Neural progenitor cell (in vitro differentiated cells): ENCODE data around the gene SPRR4. TPM values are rescaled to one million over a fixed set of nuclear protein-coding genes. Genes with fewer than 3 reads are reported as not detected.

Source experiments
- DNase-seq: peaks from one replicate; pipeline ENCODE4 v3.0.0-alpha.2; 2016; ENCODE audit warnings: low spot score
- H2AFZ ChIP-seq: fragments of 200-600 bp; sonication (generic); replicated peaks from 2 replicates; pipeline ENCODE4 v1.6.1; 2016; ENCODE audit warnings: antibody characterized with exemption
- H3F3A ChIP-seq: fragments of 200-600 bp; sonication (generic); 2 replicates; pipeline ENCODE4 v1.6.1; 2016; ENCODE audit warnings: antibody characterized with exemption, low read depth
- H3K27ac ChIP-seq: fragments of 200-600 bp; sonication (generic); 2 replicates; pipeline ENCODE4 v1.5.1; 2016; ENCODE audit warnings: mild to moderate bottlenecking
- H3K27me3 ChIP-seq: fragments of 200-600 bp; sonication (generic); 2 replicates; pipeline ENCODE4 v1.6.1; 2016; ENCODE audit warnings: mild to moderate bottlenecking, moderate library complexity
- H3K36me3 ChIP-seq: fragments of 200-600 bp; sonication (generic); 2 replicates; pipeline ENCODE4 v1.5.1; 2016
- H3K4me1 ChIP-seq: fragments of 200-600 bp; sonication (generic); 2 replicates; pipeline ENCODE4 v1.6.1; 2016; ENCODE audit warnings: mixed run types
- H3K4me2 ChIP-seq: fragments of 200-600 bp; sonication (generic); 2 replicates; pipeline ENCODE4 v1.6.1; 2016
- H3K4me3 ChIP-seq: fragments of 200-600 bp; sonication (generic); 2 replicates; pipeline ENCODE4 v1.5.1; 2016
- H3K79me2 ChIP-seq: fragments of 200-600 bp; sonication (generic); 2 replicates; pipeline ENCODE4 v1.6.1; 2016; ENCODE audit warnings: low read depth
- H3K9ac ChIP-seq: fragments of 200-600 bp; sonication (generic); 2 replicates; pipeline ENCODE4 v1.6.1; 2016
- H3K9me3 ChIP-seq: fragments of 200-600 bp; sonication (generic); 2 replicates; pipeline ENCODE4 v1.5.1; 2016; ENCODE audit warnings: low read depth
- H4K20me1 ChIP-seq: fragments of 200-600 bp; sonication (generic); 2 replicates; pipeline ENCODE4 v1.6.1; 2016; ENCODE audit warnings: low read depth
- H3K27ac Mint-ChIP-seq: 3 replicates; pipeline ENCODE4 v1.8.0; 2021; ENCODE audit warnings: mixed read lengths
- H3K27me3 Mint-ChIP-seq: 2 replicates; pipeline ENCODE4 v1.8.0; 2022; ENCODE audit warnings: low read depth, mild to moderate bottlenecking, inconsistent platforms, moderate library complexity, mixed read lengths; ENCODE audit not compliant: insufficient read depth
- H3K36me3 Mint-ChIP-seq: 3 replicates; pipeline ENCODE4 v1.8.0; 2021; ENCODE audit warnings: mixed read lengths
- H3K4me1 Mint-ChIP-seq: 3 replicates; pipeline ENCODE4 v1.8.0; 2021; ENCODE audit warnings: mixed read lengths
- H3K4me3 Mint-ChIP-seq: 3 replicates; pipeline ENCODE4 v1.8.0; 2021; ENCODE audit warnings: mild to moderate bottlenecking, moderate library complexity, mixed read lengths
- H3K9me3 Mint-ChIP-seq: 3 replicates; pipeline ENCODE4 v1.8.0; 2020; ENCODE audit warnings: mixed read lengths
- CTCF ChIP-seq: fragments of 200-600 bp; sonication (generic); IDR thresholded peaks from 2 replicates; pipeline ENCODE4 v1.5.1; 2017; ENCODE audit warnings: antibody characterized with exemption, mild to moderate bottlenecking
- EZH2 ChIP-seq: fragments of 200-600 bp; sonication (generic); IDR thresholded peaks from 2 replicates; pipeline ENCODE4 v1.6.1; 2017; ENCODE audit warnings: antibody characterized with exemption, mild to moderate bottlenecking, moderate library complexity
- EZH2phosphoT487 ChIP-seq: fragments of 200-600 bp; sonication (generic); IDR thresholded peaks from 2 replicates; pipeline ENCODE4 v1.6.1; 2017; ENCODE audit warnings: antibody characterized with exemption
- total RNA-seq: library from RNA; depleted of rRNA; stranded (reverse); fragments of >200 nt; gene quantifications from 2 replicates; pipeline ENCODE4 v1.2.3, GENCODE V29; 2015; ENCODE audit warnings: low replicate concordance

The SPRR4 gene
- total RNA-seq, 1 donor from 2014 or later, result not detected

- H3K4me3 Mint-ChIP-seq, result no peak overlapping the region
- no peak for TF ChIP-seq EZH2
- TF ChIP-seq EZH2phosphoT487, result no peak
- TF ChIP-seq CTCF, result no peak
- Histone ChIP-seq H3K4me2 (no peak overlapping the region), H3K4me1 (no peaks in the 10 kb centered on the region), H2AFZ (no peak overlapping the region), H3K9ac (no peak overlapping the region), H3K27ac (no peak overlapping the region), H4K20me1 (no peaks in the 10 kb centered on the region), H3K4me3 (no peak overlapping the region), H3F3A (no peaks in the 10 kb centered on the region), H3K27me3 (no peaks in the 10 kb centered on the region), H3K36me3 (no peaks in the 10 kb centered on the region), H3K9me3 (peaks cover 5% of the 10 kb centered on the region), H3K79me2 (no peaks in the 10 kb centered on the region)
- no peak for DNase-seq
- H3K27me3 Mint-ChIP-seq, result no peaks in the 10 kb centered on the region
- no peaks in the 10 kb centered on the region for H3K36me3 Mint-ChIP-seq
- H3K27ac Mint-ChIP-seq, result no peak overlapping the region
- H3K4me1 Mint-ChIP-seq, result no peaks in the 10 kb centered on the region
- no peaks in the 10 kb centered on the region for H3K9me3 Mint-ChIP-seq
Measured at GRCh38 chr1:152962876-152963415, 7.5 kb upstream of the SPRR4 start.

- Histone ChIP-seq H2AFZ (no peak overlapping the region), H4K20me1 (no peaks in the 10 kb centered on the region), H3K4me2 (no peak overlapping the region), H3K9me3 (peaks cover 5% of the 10 kb centered on the region), H3K9ac (no peak overlapping the region), H3F3A (no peaks in the 10 kb centered on the region), H3K4me1 (no peaks in the 10 kb centered on the region), H3K4me3 (no peak overlapping the region), H3K36me3 (no peaks in the 10 kb centered on the region), H3K27ac (no peak overlapping the region), H3K79me2 (no peaks in the 10 kb centered on the region), H3K27me3 (no peaks in the 10 kb centered on the region)
- H3K27me3 Mint-ChIP-seq, result no peaks in the 10 kb centered on the region
- H3K9me3 Mint-ChIP-seq, result peaks cover 2% of the 10 kb centered on the region
- H3K4me3 Mint-ChIP-seq, result no peak overlapping the region
- DNase-seq, result no peak
- no peak for TF ChIP-seq EZH2
- TF ChIP-seq EZH2phosphoT487, result no peak
- TF ChIP-seq CTCF, result no peak
- no peaks in the 10 kb centered on the region for H3K4me1 Mint-ChIP-seq
- no peaks in the 10 kb centered on the region for H3K36me3 Mint-ChIP-seq
- no peak overlapping the region for H3K27ac Mint-ChIP-seq
Measured at GRCh38 chr1:152964536-152964935, 5.9 kb upstream of the SPRR4 start.

- no peak overlapping the region for H3K27ac ChIP-seq
- no peaks in the 10 kb centered on the region for H3K4me1 ChIP-seq
- TF ChIP-seq CTCF (no peak), EZH2 (no peak), EZH2phosphoT487 (no peak)
- no peaks in the 10 kb centered on the region for H3K27me3 ChIP-seq
- H3K36me3 ChIP-seq, result no peaks in the 10 kb centered on the region
- H3K9me3 ChIP-seq, result no peaks in the 10 kb centered on the region
- no peaks in the 10 kb centered on the region for H3K4me1 Mint-ChIP-seq
- no peak overlapping the region for H3K27ac Mint-ChIP-seq
- no peaks in the 10 kb centered on the region for H4K20me1 ChIP-seq
- no peaks in the 10 kb centered on the region for H3K79me2 ChIP-seq
- H3K36me3 Mint-ChIP-seq, result no peaks in the 10 kb centered on the region
- H3K9ac ChIP-seq, result no peak overlapping the region
- peaks cover 2% of the 10 kb centered on the region for H3K9me3 Mint-ChIP-seq
- H3F3A ChIP-seq, result no peaks in the 10 kb centered on the region
- no peak overlapping the region for H3K4me2 ChIP-seq
- H3K27me3 Mint-ChIP-seq, result peaks cover 2% of the 10 kb centered on the region
- no peak for DNase-seq
- H3K4me3 Mint-ChIP-seq, result no peak overlapping the region
- H2AFZ ChIP-seq, result no peak overlapping the region
- H3K4me3 ChIP-seq, result no peak overlapping the region
Measured at GRCh38 chr1:152965853-152966252, 4.6 kb upstream of the SPRR4 start.
